RPMI8226 (cell line): ENCODE measurements around the gene PSMB4.
"Not testable (repeated sequence)": the region's sequence is repeated elsewhere in the genome, so short reads cannot be mapped to it uniquely, and the experiment has no call there.

ENCODE experiments used
- DNase-seq: peaks from one replicate; pipeline ENCODE4 v3.0.0-alpha.2; 2015

Gene PSMB4

DNA sequence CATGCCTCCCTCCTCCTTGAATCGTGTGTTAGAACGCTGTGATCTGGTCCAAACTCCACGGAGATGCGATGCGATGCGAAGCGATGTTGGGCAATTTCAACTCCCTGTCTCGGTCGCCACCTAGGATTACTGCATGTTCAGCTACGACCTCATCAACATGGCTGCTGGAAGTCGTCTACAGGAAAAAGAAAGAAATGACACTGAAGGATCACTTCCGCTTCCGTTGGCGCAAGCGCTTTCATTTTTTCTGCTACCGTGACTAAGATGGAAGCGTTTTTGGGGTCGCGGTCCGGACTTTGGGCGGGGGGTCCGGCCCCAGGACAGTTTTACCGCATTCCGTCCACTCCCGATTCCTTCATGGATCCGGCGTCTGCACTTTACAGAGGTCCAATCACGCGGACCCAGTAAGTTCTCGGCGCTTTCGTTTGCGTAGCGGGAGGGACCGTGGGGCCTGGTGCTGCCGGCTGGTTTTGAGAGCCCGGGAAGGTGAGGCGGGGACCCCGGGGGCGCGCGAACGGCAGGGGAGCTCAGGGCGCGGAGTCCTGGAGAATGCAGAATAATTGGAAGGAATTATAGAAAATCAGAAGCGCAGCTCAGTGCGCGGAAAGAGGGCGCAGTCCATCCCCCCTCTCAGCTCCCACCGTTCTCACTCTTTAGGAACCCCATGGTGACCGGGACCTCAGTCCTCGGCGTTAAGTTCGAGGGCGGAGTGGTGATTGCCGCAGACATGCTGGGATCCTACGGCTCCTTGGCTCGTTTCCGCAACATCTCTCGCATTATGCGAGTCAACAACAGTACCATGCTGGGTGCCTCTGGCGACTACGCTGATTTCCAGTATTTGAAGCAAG lies at the start of gene PSMB4:
Gene PSMB4, plus strand, starts transcription at position 250 of the 848 bp plus-strand sequence. Its CDS starts 15 bp downstream, at position 265.
- peak; percentile 94 for DNase-seq

- DNase-seq = not testable (repeated sequence)
Measured at GRCh38 chr1:151350323-151350722, 49.0 kb upstream of the PSMB4 start.

DNA sequence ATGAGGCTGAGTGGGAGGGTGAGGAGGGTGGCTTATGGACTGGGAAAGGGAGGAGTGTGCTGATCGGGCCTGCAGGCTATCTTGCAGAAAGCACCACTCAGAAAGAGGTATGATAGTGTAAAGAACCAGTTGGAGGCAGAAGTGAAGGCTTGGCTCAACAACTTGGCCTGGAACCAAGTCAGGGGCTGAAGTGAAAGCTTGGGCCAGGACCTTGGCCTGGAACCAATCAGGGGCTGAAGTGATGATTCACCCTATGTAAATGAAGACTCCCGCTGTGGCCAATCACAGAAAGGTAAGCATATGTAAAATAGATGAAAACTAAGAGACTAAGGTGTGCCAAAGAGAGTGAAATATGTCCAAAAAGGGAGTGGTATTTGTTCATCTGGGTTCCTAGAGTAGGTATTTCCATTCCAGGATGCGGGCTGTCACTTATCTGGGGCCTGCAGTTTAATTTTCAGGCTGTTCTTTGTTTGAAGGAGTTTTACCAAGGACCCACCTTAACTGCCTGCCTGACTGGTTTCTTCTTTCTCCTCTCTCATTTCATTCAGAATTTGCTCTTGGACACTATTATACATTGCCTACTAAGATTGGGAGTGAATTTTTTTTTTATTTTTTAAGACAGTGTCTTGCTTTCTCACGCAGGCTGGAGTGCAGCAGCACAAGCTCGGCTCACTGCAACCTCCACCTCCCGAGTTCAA lies 47.2 kb upstream of the PSMB4 start:
- DNase-seq = peak; percentile 70

DNA sequence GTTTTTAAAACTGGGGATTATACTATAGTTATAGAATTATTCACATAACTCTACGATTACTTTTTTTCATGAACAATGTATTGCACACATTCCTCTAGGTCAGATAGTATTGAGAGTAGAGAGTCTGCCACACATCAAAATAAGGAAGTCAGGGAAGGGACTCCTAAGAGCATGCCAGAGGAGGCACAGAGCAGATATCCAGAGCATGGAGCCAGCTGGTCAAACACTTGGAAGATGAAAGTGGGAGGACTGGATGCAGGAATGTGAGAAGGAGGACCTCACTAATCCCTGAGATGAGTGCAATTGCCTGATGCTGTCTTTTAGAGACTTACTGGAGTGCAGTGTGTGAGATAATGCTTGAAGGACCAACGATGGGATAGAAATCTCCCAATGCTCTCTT lies 42.7 kb upstream of the PSMB4 start:
- DNase-seq = no peak

DNA sequence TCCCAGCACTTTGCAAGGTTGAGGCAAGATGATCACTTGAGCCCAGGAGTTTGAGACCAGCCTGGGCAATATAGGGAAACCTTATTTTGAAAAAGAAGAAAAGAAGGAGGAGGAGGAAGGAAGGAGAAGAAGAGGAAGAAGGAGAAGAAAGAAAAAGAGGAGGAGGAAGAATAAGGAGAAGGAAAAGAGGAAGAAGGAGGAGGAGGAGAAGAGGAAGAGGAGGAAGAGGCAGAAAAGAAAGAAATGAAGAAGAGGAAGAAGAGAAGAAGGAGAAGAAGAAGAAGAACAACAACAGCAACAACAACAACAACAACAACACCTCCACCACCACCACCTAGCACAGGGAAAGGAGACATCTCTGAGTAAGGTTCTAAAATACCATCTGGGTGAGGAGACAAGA lies 37.5 kb upstream of the PSMB4 start:
- DNase-seq = no peak

GRCh38 chr1:151362308-151363155 lies 36.8 kb upstream of the PSMB4 start:
- DNase-seq = no peak

DNA sequence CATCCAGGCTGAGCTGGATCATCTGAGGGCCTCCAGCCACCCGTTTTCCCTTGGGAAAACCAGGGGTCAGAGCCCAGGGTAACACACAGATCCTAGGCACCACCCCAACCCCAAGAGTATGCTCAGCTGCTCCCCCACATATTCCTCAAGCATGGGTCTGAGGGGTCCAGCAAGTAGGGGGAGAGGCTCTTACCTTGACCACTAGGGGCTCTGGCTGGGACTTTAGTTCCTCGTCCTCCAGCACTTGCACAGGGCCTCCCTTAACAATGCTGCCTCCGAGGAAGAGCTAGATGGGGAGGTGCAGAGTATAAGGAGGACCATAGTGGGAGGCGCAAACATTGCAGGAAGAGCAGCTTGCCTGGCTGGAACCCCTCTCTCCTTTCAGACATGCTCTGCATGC lies 34.4 kb upstream of the PSMB4 start:
- DNase-seq = no peak

DNA sequence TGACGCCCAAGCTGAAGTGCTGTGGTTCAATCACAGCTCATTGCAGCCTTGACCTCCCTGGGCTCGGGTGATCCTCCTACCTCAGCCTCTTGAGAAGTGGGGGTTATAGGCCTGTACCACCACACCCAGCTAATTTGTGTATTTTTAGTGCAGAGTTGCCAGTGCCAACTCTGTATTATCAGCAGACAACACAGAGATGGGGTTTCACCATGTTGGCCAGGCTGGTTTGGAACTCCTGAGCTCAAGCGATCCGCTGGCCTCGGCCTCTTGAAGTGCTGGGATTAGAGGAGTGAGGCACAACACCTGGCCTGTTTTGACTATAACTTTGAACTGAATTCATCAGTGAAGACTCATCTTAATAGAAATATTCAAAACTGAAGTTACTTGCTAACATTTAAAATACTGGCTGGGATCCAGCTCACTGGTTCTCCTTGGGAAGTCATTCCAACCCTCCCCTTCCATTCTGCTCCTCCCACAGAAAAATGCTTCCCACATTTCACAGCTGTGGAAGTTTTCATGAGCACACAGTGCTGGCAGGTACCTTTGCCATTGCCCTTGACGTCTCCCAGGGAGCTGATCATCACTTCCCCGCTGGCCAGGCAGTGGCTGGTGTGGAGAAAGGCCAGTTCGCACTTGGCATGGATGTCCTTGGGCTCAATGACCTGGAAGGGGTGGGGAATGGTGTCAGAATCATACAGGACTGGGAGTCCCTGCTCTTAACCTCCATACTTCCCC lies 31.5 kb upstream of the PSMB4 start:
- DNase-seq = no peak

DNA sequence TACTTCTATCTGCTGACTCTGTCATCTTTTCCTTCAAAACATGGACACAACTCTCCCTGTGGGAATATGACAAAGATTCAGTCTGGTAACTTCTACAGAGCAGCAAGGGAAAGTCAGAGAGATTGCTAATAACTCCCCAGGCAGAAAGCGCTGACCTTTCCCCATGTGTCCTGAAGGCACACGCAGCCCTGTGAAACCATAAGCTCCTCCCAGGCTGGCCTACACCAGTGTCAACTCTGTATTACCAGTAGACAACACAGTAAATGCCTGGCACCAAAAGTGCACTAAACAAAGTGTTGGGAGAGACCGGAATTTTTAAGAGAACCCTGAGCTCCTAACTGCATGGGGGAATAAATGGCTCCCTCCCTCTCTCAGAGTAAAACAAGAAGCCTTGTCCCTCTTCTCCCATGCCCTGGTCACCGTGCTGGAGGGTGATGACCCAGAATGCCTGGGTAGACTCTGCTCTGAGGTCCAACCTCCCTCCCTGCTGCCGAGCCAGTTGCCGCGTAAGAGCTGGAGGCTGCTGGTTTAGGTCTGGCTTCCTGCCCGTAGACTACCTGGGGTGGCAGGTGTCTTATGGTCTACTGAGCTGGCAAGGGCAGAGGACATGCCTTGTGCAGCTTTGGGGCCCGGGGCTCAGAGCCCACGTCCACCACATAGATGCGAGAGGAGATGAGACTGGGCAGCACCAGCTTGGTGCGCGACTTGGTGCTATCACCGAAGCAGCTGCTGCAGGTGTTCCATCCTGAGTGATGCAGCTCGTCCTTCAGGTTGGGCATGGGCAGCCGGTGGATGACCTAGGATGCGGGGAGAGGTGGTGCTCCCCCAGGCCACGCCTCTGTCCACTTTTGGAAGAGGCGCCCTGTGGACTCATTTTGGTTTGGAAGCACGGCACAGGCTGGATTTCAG lies 30.7 kb upstream of the PSMB4 start:
- DNase-seq = peak; percentile 56

GRCh38 chr1:151369302-151369610 lies 30.1 kb upstream of the PSMB4 start:
- no peak for DNase-seq

- DNase-seq = no peak
Measured at GRCh38 chr1:151369621-151370048, 29.7 kb upstream of the PSMB4 start.

DNA sequence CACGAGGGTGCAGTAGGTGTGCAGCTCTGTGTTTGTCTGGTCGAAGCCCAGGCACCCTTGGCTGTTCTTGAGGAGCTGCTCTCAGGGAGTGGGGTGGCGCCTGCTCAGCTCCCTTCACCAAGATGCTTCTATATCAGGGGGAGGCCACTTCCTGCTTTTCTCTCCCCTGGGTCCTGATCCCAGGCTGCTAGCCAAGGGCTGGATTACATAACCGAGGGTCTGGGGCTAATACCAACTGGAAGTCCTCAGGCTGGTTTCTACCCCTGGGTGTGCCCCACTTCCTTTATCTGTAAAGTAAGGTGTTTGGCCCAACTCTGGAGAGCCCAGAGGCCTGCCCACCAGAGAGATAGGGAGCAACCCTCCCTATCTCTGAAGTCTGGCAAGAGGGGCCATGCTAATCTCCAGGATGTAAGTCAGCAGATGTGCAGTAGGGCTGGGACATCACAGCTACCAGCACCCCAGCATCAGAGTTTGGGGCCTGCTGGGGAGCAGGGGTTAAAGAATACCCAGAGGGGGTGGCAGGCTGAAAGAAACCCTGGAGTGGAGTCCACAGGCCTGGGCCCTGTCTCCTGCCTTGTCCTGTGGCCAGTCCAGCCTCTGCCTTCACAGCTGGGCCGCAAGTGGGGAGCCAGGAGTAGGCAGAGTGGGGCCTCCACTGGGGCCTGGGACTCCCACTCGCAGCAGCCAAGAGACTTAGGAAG lies 29.0 kb upstream of the PSMB4 start:
- DNase-seq = no peak

DNA sequence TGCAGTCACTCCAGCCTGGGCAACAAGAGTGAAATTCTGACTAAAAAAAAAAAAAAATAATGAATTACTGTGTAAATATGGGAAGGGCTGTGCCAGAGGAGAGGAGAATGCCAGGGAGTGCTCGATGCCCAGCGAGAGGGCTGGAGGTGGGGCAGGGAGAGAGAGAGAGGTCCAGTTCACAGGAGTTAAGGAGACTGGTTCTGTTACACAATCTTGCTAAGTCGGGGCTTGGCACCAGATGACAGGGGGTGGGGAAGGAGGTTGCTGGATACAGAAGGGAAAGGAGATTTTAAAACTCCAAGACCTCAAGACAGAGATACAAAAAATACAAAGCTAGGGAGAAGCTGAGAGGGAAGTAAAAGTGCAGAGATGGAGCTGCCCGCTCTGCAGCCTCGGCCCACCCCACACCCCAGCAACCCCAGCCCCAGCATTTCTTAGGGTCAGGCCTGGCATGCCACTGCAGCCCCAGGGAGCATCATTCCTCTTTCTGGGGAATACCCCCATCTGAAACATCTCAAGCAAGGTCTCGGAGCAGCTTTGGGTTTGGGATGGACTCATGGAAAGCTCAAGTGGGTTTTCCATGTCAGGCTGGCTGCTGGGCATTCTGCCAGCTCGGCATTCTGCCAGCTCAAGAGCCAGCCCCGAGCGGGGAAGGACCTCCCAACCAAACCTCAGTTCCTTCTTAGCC lies 27.9 kb upstream of the PSMB4 start:
- DNase-seq = no peak

DNA sequence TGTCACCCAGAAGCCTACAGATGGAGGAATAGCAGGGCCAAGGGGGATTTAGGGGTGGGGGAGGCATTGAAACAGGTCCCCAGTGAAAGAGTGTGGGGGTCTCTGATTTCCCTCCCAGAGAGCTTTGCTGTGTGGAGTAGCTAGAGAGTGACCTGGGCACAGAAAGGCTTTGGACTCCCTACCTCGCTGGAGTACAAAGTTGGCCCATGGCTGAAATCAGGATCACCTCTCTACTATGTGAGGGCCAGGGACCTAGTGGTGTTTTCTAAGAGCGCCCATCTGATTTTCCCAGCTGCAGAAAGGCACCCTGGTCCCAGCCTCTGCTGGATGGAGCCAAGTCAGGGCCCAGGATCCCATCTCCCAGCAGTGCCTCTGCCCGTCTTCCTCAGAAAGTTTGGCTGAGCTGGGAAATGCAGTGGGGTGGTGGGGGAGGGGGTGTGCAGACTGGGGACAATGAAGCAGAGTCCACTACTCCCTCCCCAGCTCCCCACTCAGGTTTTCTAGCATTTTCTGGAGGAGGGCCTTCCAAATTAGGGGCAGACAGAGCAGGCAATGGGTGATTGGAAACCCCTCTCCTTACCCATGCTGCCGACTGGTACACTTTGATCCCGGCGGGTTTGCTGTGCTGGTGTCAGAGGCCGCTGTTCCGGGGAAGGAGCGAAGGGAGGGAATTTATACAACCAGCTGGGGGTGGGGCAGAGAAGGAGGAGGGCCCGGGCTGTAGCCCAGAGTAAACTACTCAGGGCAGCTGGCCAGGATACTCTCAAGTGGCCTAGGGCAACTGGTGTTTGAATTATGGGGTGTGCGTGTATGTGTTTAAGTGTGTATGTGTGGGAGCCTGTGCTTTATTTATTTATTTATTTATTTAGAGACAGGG lies 27.1 kb upstream of the PSMB4 start, which contains the start of gene SELENBP1:
Gene SELENBP1, minus strand, starts transcription at position 648 of the 877 bp plus-strand sequence. Its CDS starts 64 bp downstream, at position 584.
- DNase-seq = no peak

GRCh38 chr1:151373196-151373595 lies 26.2 kb upstream of the PSMB4 start:
- DNase-seq = no peak

GRCh38 chr1:151377150-151377884 lies 22.1 kb upstream of the PSMB4 start:
- no peak for DNase-seq

- DNase-seq = no peak
Measured at GRCh38 chr1:151384584-151384983, 14.8 kb upstream of the PSMB4 start.

DNA sequence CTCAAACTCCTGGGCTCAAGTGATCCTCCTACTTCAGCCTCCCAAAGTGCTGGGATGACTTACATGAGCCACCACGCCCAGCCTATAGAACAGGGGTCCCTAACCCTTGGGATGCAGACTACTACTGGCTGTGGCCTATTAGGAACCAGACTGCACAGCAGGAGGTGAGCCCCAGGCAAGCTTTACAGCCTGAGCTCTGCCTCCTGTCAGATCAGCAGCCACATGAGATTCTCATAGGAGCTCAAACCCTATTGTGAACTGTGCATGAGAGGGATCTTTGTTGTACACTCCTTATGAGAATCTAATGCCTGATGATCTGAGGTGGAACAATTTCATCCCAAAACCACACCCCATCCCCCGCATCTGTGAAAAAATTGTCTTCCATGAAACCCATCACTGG lies 13.4 kb upstream of the PSMB4 start:
- DNase-seq = no peak
